GM10248 (cell line): ENCODE results near the gene ITGA1.
"Not testable (repeated sequence)": the region's sequence is repeated elsewhere in the genome, so short reads cannot be mapped to it uniquely, and the experiment has no call there.

Experiments
- CTCF ChIA-PET: fragments of 300-600 bp; sonication (Branson Sonifier 250); formaldehyde crosslinking; extraction: SDS; loops from one replicate; lab custom pipeline; 2021; ENCODE audit warnings: antibody characterized with exemption; lab: Yijun Ruan, JAX
- POLR2A ChIA-PET: fragments of 350-650 bp; sonication (Branson Sonifier 250); formaldehyde crosslinking; extraction: SDS; loops from one replicate; lab custom pipeline; 2020; ENCODE audit warnings: antibody characterized with exemption; lab: Yijun Ruan, JAX
- DNase-seq: peaks from one replicate; pipeline ENCODE4 v3.0.0; 2012; ENCODE audit errors: extremely low spot score
- TF ChIP-seq, protein P1 (sequence below): IDR thresholded peaks from 2 replicates; pipeline ENCODE4 v1.5.1; 2012; ENCODE audit warnings: mild to moderate bottlenecking, low read depth; ENCODE audit errors: extremely low read depth, missing control alignments, control extremely low read depth

The ITGA1 gene

DNA sequence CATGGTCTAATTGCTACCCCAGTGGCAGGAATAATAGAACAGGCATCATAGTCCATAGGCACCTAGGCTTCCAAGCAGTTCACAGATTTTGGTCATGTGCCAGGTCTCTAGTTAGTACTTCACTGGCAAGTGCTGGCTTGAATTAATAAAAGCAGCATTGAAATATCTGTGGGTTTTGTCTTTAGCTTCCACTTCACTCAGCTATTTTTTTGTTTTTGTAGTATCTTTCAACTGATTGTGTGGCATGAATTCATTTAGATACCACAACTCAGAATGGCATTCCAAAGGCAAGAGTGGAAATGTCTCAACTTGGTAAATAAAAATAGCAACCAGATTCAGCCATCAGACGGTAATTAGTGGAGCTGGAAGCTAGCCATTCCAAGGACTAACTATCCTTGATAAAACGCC, 173.6 kb downstream of the ITGA1 start:
- no peak for DNase-seq
- POLR2A ChIA-PET, result no interaction called here
- TF ChIP-seq, protein P1, sequence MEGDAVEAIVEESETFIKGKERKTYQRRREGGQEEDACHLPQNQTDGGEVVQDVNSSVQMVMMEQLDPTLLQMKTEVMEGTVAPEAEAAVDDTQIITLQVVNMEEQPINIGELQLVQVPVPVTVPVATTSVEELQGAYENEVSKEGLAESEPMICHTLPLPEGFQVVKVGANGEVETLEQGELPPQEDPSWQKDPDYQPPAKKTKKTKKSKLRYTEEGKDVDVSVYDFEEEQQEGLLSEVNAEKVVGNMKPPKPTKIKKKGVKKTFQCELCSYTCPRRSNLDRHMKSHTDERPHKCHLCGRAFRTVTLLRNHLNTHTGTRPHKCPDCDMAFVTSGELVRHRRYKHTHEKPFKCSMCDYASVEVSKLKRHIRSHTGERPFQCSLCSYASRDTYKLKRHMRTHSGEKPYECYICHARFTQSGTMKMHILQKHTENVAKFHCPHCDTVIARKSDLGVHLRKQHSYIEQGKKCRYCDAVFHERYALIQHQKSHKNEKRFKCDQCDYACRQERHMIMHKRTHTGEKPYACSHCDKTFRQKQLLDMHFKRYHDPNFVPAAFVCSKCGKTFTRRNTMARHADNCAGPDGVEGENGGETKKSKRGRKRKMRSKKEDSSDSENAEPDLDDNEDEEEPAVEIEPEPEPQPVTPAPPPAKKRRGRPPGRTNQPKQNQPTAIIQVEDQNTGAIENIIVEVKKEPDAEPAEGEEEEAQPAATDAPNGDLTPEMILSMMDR, result no peak
- CTCF ChIA-PET, result interaction anchor here (0.8 to 4.8 kb wide), 3 partner anchors 10 to 24 kb away, joined by 3 to 27 read pairs (median 3); no protein-coding TSS in a partner anchor

DNA sequence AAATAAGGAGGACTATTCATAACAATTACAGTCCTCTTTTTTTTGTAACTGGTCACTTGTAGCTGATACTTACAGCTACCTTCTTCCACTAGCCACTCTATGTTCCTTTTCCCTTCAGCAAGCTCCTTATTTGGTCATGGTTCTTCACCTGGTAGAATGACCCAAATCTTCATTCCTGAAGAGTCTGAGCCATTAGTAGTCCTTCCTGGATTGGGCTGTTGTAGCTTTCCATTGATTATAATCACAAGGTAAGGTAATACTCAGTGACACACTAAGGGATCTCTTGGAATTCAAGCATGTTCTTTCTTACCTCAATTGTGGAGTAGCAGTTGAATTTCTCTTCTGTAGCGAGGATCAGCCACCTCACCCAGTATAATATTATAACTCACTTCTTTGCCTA, 175.9 kb downstream of the ITGA1 start:
- CTCF ChIA-PET, result interaction anchor here (1.3 to 4.8 kb wide), 3 partner anchors 10 to 27 kb away, joined by 3 to 27 read pairs (median 11); no protein-coding TSS in a partner anchor
- POLR2A ChIA-PET, result no interaction called here
- no peak for DNase-seq
- TF ChIP-seq, protein P1, result no peak

DNA sequence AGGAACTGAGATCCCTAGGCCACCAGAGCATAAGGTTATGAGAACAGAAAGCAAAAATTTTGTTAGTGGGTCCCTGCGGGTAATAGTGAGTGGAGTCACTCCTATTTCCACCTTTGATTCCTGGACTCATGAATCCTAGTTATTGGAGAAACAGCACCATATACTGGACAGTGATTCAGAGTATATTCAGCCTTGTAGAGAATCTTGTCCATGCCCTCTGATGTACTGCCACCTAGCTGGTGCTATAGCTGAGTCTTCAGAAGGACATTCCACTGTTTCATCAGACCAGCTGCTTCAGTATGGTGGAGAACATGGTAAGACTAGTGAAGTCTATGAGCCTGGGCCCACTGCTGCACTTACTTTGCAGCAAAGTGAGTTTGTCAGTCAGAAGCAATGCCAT, 176.4 kb downstream of the ITGA1 start:
- POLR2A ChIA-PET, result no interaction called here
- CTCF ChIA-PET, result interaction anchor here (1.3 to 4.8 kb wide), 3 partner anchors 10 to 27 kb away, joined by 3 to 27 read pairs (median 11); no protein-coding TSS in a partner anchor
- TF ChIP-seq, protein P1, result no peak
- DNase-seq, result no peak

DNA sequence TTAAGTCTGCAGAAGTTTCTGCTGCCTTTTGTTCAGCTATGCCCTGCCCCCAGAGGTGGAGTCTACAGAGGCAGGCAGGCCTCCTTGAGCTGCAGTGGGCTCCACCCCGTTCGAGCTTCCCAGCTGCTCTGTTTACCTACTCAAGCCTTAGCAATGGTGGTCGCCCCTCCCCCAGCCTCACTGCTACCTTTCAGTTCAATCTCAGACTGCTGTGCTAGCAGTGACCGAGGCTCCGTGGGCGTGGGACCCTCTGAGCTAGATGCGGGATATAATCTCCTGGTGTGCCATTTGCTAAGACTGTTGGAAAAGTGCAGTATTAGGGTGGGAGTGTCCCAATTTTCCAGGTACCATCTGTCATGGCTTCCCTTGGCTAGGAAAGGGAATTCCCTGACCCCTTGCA, 188.4 kb downstream of the ITGA1 start:
- POLR2A ChIA-PET, DNase-seq: not testable (repeated sequence)
- CTCF ChIA-PET, result interaction anchor here (1.3 kb wide), 2 partner anchors 76 to 134 kb away, joined by 3 read pairs; partner anchors contain the start of gene MOCS2

DNA sequence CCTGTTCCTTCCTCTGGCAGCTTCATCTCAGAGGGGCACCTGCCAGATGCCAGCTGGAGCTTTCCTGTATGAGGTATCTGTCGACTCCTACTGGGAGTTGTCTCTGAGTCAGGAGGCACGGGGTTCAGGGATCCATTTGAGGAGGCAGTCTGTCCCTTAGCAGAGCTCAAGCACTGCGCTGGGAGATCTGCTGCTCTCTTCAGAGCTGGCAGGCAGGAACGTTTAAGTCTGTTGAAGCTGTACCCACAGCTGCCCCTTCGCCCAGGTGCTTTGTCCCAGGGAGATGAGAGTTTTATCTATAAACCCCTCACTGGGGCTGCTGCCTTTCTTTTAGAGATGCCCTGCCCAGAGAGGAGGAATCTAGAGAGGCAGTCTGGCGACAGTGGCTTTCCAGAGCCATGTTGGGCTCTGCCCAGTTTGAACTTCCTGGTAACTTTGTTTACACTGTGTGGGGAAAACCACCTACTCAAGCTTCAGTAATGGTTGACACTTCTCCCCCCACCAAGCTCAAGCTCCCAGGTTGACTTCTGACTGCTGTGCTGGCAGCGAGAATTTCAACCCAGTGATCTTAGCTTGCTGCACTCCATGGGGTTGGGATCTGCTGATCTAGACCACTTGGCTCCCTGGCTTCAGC, 189.7 kb downstream of the ITGA1 start:
- no peak for DNase-seq
- CTCF ChIA-PET, result interaction anchor here (1.2 to 1.3 kb wide), 2 partner anchors 13 to 74 kb away, joined by 3 read pairs; no protein-coding TSS in a partner anchor
- TF ChIP-seq, protein P1, result no peak
- POLR2A ChIA-PET, result interaction anchor here (0.7 kb wide), 1 partner anchor 137 kb away, joined by 10 read pairs; no protein-coding TSS in a partner anchor

DNA sequence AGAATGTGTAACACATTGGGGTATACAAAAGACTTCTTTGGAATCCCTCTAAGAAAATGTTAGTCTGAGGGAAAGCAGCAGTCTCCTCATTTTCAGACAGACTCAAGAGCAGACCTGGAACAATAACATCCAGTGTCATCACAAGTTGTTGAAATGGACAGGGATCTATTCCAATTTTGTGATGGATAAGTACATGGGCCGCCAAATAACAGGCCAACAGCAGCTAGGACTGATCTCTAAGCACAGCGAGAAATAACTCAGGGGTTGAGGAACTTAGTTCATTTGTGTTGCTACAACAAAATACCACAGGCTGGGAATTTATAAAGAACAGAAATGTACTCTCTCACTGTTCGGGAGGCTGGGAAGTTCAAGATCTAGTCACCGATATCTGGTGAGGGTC, 193.8 kb downstream of the ITGA1 start:
- ChIA-PET CTCF (no interaction called here), POLR2A (no interaction called here)
- no peak for DNase-seq
- TF ChIP-seq, protein P1, result no peak

DNA sequence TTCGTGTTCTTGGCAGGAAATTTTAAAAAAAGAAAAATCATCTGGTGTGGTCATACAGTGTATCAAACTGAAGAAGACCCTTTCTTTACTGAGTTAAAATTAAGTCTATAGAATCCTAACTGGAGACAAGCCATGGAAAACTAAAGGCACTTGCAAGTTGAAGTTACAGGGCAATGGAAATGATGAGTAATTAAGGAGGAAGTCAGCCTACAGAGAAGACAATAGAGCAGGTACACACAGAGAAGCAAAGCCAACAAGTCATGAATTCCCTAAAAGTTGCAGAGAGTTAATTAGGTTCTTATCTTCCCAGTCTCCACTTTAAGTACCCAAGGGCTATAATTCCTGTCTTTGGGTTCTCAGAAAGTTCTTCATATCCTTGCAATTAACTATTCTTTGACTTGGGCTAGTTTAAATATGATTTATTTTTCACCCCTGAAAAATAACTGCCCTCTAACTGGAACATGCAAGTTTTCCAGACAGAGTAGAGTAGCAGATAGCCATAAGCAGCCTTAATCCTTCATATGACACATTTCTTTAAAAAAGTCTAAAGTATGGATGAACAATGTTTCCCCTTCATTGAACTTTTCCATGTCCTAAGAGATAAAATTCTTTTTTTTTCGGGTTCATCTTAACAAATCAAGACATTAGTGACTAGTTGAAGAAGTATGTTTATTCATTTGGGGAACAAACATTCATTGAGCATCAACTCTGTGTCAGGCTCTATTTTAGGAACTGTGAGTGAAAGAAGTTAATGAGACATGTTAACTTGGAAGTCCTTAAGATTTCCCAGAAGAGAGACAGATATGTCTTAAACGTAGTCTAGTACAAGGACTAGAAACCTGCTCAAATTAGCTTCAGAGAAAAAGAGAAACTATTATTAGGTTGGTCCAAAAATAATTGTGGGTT, 196.3 kb downstream of the ITGA1 start:
- CTCF ChIA-PET, result no interaction called here

More for the DNA sequence above, 196.3 kb downstream of the ITGA1 start:
- DNase-seq, result no peak
- POLR2A ChIA-PET, result no interaction called here
- TF ChIP-seq, protein P1, result no peak
